ENCODE measurements around the gene CLDN12. TPM values are rescaled to one million over a fixed set of nuclear protein-coding genes. Genes with fewer than 3 reads are reported as not detected.
"Not testable (repeated sequence)": the region's sequence is repeated elsewhere in the genome, so short reads cannot be mapped to it uniquely, and the experiment has no call there.

Gene CLDN12
- total RNA-seq, 1 donor from 2014 or later = 4.6 TPM

GRCh38 chr7:90432752-90433151 lies 29.5 kb downstream of the CLDN12 start:
- no peak for DNase-seq (ENCODE audit: low read depth, low spot score)

- no peak for DNase-seq (ENCODE audit: low read depth, low spot score)
These were observed 30.0 kb downstream of the CLDN12 start for GRCh38 chr7:90433221-90433620.

GRCh38 chr7:90445633-90446032 lies 42.4 kb downstream of the CLDN12 start:
- no peak for DNase-seq (ENCODE audit: low read depth, low spot score)

GRCh38 chr7:90446137-90446899 lies 43.1 kb downstream of the CLDN12 start:
- no peak for DNase-seq (ENCODE audit: low read depth, low spot score)

GRCh38 chr7:90453259-90453891 lies 50.1 kb downstream of the CLDN12 start:
- DNase-seq (ENCODE audit: low read depth, low spot score) = no peak

- no peak for DNase-seq (ENCODE audit: low read depth, low spot score)
These were observed 50.7 kb downstream of the CLDN12 start for GRCh38 chr7:90453931-90454330.

GRCh38 chr7:90455163-90456030 lies 52.1 kb downstream of the CLDN12 start:
- no peak for DNase-seq (ENCODE audit: low read depth, low spot score)

- DNase-seq (ENCODE audit: low read depth, low spot score) = no peak
These were observed 54.8 kb downstream of the CLDN12 start for GRCh38 chr7:90458104-90458503.

- DNase-seq (ENCODE audit: low read depth, low spot score) = no peak
These were observed 56.6 kb downstream of the CLDN12 start for GRCh38 chr7:90459888-90460287.

GRCh38 chr7:90461219-90461618 lies 58.0 kb downstream of the CLDN12 start:
- no peak for DNase-seq (ENCODE audit: low read depth, low spot score)

- not testable (repeated sequence) for DNase-seq (ENCODE audit: low read depth, low spot score)
These were observed 59.9 kb downstream of the CLDN12 start for GRCh38 chr7:90463151-90463628.

Other genes starting within 250 kb of the CLDN12 start
- gene STEAP1, start 249.0 kb upstream of the CLDN12 start, total RNA-seq = 18.6 and 40.1 TPM in 2 replicates
- 2.3 and 5.2 TPM in 2 replicates for gene STEAP2, start 191.7 kb upstream of the CLDN12 start, total RNA-seq
- gene CFAP69, start 158.3 kb upstream of the CLDN12 start, total RNA-seq = 1.8 and 3.6 TPM in 2 replicates
- gene FAM237B, start 82.2 kb upstream of the CLDN12 start, total RNA-seq = not detected in 2 replicates
- 7.4 and 14.0 TPM in 2 replicates for gene GTPBP10, start 56.7 kb upstream of the CLDN12 start, total RNA-seq
- not detected in 2 replicates for gene PTTG1IP2, start 66.2 kb downstream of the CLDN12 start, total RNA-seq
- 13.6 and 19.5 TPM in 2 replicates for gene CDK14, start 192.9 kb downstream of the CLDN12 start, total RNA-seq